NCI-H345 (cell line): Measurements from ENCODE around the gene KRTAP5-5.

Source experiments
- DNase-seq: peaks from one replicate; lab custom pipeline; 2025; lab: John Stamatoyannopoulos, UW

The KRTAP5-5 gene

GRCh38 chr11:1679881-1680280 lies 50.3 kb downstream of the KRTAP5-5 start:
- DNase-seq, result no peak
